HL-60 (cell line): ENCODE data around the gene IPCEF1.

Source experiments
- GABPA ChIP-seq: IDR thresholded peaks from 2 replicates; pipeline ENCODE4 v1.6.1; 2012; ENCODE audit warnings: low read depth
- POLR2AphosphoS5 ChIP-seq: IDR thresholded peaks from 2 replicates; pipeline ENCODE4 v1.6.1; 2012; ENCODE audit warnings: low read depth
- TF ChIP-seq, protein P1 (sequence below): IDR thresholded peaks from one replicate; pipeline ENCODE4 v1.5.1; 2011; ENCODE audit warnings: low read length, control low read depth, inconsistent platforms; ENCODE audit not compliant: insufficient read depth

- TF ChIP-seq, protein P1, sequence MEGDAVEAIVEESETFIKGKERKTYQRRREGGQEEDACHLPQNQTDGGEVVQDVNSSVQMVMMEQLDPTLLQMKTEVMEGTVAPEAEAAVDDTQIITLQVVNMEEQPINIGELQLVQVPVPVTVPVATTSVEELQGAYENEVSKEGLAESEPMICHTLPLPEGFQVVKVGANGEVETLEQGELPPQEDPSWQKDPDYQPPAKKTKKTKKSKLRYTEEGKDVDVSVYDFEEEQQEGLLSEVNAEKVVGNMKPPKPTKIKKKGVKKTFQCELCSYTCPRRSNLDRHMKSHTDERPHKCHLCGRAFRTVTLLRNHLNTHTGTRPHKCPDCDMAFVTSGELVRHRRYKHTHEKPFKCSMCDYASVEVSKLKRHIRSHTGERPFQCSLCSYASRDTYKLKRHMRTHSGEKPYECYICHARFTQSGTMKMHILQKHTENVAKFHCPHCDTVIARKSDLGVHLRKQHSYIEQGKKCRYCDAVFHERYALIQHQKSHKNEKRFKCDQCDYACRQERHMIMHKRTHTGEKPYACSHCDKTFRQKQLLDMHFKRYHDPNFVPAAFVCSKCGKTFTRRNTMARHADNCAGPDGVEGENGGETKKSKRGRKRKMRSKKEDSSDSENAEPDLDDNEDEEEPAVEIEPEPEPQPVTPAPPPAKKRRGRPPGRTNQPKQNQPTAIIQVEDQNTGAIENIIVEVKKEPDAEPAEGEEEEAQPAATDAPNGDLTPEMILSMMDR, result no peak
- TF ChIP-seq POLR2AphosphoS5 (no peak), GABPA (no peak)
Observed at GRCh38 chr6:154165478-154165877, 191.1 kb downstream of the IPCEF1 start.
